Measurements from ENCODE around the gene KRT86.
"Not testable (repeated sequence)": the region's sequence is repeated elsewhere in the genome, so short reads cannot be mapped to it uniquely, and the experiment has no call there.

The KRT86 gene

DNA sequence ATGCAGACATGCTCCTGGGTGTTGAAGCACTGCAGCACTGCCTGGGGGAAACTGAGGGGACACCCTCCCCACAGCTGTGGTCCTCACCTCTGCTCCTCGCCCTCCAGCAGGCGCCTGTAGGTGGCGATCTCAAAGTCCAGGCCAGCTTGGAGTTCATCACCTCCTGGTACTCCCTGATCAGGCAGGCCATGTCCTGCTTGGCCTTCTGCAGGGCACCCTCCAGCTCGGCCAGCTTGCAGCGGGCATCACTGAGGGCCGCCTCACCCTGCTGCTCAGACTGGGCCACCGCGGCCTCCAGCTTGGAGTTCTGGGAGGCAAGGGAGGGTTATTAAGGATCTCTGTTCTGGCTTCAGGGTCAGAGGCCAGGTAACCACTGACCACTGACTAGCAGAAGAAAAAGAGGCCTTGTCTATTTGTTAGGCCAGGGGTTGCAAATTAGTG is 22.2 kb upstream of the KRT86 start:
- peak; percentile 54 for DNase-seq

DNA sequence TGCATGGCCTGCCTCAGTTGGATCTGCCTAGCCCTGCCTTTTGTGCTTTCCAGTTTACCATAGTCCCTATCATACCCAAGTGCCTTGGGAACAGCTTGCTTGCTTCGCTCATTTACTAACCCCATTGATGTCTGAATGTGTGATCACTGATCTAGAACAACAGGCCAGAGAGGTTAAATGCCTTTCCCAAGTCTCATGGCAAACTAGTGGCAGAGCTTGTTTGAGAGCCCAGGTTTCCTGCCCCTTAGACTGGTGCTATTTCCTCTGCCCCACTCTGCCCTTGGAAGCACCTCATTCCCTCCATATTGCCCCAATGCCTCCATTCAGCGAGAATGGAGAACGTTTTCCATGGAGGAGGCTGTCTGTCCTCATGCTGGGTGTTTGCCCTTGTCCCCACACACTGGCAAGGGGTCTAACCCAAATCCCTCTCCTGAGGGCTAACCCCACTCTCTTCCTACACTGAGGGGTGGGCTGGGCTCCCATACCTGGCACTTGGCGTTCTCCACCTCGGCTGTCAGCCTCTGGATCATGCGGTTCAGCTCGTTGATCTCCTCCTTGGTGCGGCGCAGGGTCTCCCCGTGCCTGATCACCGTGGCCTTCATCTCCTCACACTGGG is 21.6 kb upstream of the KRT86 start:
- DNase-seq: no peak

DNA sequence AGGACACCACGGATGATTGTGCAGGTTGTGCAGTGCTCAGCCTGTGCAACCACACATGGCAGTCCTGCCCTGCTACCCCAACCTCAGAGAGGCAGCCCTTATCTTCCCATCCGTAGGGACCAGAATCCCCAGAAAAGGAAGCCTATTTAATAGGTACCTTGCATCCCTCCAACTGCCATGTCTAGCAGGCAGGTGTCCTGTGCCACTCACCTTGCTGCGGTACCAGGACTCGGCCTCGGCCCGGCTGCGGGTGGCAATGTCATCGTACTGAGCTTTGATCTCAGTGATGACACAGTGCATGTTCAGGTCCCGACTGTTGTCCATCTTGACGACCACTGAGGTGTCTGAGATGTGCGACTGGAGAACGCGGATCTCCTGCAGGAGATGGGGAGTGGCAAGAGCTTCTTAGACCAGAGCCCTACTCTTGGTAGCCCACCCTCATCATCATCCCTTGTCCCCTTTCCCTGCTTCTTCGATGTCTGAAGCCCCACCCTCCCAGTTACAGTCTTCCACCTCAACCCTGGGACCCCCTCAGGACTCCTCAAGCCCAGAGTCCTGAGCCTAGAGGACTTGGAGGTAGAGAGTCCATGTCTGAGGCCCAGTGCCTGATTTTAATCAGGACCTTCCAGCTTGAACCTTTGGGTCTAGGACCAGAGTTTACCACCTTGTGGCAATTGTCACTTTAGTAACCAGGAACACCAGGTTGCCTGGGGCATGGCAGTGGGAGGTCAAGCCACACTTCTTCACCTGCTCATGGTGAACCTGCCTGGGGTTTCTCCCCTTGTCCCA is 20.9 kb upstream of the KRT86 start:
- DNase-seq: no peak

DNA sequence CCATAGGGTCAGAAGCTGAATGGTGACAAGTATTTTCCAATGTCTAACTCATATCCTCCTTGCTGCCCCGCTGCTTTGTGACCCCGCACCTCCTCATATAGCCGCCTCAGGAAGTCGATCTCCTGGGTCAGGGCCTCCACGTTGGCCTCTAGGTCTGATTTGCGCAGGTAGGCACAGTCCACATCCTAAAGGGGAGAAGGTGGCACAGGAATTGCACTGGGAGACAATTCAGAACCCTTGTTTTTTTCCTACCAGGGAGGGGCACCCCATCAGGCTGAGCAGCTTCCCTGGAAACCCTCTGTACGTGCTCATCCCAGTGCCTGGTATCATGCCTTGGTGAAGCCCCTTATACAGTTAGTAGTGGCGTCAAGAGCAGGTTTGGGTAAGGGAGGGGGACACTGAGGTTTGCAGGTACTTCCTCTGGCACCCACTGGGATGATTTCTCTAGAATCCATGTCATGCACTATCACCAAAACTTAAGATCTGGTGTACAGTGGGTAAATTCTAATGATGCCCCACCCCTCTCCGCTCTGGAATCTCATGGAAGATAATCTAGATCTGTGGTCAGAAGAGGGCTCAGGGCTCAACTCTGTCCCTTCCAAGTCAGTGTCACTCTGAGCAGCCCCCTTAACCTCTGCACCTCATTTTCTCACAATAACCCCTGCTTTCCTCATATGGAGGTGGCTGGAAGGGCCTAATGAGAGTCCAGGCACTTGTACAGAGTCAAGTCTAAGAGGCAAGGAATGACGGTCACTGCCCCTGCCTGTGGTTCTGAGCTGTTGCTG is 20.1 kb upstream of the KRT86 start:
- DNase-seq: no peak

DNA sequence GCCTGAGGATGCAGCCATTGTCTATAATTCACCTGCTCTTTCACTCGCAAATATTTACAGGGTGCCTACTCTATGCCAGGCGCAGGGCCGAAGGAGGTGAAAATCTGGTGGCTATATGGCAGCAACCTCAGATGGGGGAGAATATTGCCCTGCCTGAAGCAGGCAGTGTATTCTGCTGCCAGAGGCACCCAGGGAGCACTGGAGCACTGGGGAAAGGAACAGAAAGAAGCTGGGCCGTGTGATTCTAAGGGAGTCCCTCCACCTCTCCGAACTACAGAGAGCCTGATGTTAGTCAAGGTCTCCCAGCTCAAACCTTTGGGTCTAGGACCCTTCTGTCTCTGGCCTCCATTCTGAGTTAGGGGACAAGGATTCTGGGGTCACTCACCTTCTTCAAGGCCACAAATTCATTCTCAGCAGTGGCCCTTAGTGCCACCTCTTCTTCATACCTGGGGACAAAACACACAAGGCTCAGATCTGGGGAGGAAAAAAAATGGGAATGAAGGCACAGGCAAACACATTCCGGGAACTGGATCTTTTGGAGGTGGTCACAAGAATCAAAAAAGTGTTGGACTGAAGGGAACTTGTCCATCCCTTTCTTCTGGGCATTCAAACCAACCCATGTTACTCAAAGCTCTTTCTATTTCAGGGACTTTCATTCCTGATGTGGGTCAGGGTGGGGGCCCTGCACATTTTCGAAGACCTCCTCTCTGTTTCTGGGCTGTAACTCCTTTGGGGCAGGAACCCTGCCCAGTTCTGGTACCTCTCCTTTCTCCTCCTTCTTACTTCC is 19.3 kb upstream of the KRT86 start:
- no peak for DNase-seq

DNA sequence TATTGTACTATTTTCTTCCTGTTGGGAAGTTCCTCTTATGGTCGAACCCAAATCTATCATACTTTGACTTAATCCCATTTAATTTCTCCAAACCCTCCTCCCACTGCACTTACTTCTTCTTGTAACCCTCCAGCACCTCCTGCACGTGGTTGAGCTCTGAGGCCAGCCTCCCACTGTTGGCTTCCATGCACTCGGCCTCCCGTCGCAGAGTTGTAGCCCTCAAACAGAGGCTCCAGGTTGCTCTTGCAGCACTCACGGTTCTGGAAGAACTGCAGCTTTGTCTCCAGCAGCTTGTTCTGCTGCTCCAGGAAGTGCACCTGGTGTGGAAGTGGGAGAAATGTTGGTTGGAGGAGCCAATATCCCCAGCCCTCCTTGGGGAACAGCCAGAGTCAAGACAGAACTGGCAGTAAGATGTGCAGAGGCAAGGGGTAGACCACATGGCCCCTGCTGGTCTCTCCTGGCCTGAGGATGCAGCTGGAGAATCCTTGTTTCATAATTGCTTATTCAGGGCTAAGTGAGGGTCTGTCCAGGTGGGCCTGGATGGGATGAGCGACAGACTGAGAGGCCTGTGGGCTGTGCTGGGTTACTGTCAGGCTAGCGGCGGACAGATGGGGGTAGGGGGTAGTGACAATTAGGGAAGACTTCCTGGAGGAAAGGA is 18.4 kb upstream of the KRT86 start:
- DNase-seq: no peak

DNA sequence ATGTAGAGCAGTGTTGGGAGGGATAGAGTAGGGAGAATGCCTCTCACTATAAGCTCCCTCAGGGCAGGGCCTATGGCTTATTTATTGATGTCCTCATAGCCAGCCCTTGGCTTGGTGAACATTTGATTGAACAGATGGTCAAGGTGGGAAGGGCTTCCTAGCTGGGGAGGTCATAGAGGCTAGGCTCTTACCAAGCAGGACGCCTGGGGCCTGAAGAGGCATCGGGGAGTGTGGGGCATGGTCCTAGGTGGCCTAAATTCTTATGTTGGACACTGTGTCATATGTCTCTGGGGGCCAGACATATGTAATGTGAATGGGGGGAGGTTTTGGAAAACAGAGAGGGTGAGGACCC is 17.9 kb upstream of the KRT86 start:
- no peak for DNase-seq

DNA sequence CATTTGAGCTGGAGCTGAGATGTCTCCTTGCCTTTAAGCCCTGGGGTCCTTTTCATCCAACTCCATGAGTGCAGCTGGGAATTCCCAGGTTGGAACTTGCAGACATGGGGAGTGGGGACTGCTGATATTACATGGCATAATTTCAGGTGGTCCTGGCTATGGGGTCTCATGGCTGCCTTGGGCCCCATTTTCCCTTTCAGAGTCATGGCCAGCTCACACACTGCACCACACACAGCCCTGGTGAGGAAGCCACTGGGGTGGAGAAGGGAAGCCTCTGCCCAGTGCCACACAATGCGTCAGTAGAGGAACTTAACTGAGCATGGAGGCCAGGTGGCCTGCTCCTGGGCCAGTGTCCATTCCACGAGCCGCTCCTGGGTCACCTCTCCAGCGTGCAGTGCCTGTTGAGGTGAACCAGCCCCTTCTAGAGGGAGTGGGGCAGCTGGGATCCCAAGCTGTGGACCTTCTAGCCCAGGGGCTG is 17.3 kb upstream of the KRT86 start:
- DNase-seq: no peak

DNA sequence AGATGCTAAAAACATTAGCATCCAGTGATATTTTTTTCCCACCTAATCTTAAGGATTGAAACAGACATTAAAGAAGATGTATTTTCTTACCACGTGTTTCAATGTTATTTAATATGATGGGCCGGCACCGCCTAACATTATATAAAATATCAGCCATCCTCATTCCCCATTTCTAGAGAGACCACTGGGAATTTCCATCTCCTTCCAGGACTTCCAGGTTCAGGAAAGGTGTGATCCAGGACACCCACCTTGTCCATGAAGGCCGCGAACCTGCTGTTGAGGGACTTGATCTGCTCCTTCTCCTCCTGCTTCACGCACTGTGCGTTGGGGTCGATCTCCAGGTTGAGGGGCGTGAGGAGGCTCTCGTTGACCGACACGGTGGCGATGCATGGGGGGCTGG is 16.5 kb upstream of the KRT86 start:
- not testable (repeated sequence) for DNase-seq

DNA sequence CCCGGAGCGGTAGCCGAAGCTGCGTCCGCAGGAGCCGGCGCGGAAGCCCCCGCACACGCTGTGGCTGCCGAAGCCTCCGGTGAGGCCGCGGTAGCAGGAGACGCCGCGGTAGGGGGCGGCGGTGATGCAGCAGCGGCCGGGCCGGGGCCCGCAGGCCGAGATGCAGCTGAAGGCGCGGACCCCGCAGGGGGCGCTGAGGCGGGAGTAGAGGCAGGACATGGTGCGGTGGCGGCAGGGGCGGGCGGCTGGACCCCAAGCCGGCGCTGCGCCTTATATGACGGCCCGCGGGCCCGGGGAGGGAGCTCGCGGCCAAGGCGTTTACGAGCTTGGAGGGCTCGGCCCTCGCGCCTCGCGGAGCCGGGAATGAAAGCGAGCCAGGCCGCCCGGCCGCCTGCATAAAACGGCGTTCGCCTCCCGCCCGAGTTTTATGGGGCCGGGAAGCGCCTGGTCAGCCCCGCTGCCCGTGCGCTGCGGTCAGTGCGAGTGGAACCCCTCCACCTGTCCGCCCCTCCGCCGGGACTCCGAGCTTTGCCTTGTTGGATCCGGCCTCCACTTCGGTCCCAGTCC is 16.0 kb upstream of the KRT86 start:
- DNase-seq: no peak

DNA sequence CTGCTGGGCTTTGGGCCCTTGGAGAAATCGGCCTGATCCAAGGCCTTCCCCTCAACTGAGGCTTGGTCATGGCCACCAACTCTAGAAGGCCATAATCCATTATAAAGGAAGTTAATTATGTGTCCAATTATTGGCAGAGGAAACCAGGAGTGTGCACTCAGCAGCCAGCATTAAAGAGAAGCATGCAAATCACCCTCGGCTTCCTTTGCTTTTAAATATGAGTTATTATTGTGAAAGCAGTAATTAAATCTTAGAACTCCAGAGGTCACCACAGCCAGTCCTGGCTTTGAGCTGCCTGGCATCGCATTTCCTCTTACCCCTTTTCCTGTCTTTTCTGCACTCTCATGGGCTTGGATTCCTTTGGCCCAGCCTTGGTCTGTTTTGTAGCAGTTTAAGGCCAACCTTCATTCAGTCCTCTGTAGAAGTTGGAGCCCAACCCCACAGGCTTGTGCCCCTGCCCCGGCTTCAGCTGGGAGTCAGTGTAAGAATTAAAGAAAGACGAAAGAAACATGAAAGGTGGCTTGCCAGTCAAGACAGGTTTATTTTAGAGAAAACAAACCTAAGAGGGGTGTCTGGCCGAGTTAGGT is 14.7 kb upstream of the KRT86 start:
- DNase-seq: no peak

DNA sequence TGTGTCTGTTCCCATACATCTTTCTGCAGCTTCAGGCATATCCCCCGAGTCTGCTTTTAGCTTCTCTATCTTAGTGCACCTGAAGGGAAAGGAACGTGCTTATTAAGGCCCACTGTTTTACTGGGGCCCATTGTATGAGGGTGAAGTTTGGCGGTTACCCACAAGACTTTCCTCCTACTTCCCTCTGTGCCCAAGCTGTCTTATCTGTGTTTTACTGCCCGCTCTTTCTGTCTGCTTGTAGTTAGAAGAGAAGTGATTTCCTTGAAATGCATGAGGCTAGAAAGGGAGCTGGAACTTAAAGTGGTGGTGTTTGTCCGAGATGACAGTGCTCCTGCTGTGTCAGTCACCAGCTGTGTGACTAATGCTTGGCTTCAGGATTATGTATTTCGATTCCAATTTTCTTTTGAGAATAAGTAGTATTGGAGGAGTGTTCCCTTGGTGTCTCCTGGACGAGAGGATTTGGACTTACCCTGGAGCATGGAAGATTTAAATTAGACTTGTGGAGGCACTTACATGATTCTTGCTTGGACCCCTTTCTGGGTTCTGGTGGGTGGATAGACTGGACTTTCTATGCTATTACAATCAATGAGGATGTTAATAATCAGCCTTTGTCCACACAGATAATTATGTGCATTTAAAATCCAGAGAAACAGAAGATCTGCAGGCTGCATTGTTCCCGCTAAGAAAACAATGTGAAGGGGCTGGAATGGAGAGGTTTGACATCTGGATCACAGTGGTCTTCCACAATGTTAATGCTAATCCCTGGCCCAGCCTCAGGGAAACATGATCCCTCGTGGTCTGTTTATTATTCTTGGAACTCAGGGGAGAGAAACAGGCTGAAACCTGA is 13.9 kb upstream of the KRT86 start:
- DNase-seq: no peak

DNA sequence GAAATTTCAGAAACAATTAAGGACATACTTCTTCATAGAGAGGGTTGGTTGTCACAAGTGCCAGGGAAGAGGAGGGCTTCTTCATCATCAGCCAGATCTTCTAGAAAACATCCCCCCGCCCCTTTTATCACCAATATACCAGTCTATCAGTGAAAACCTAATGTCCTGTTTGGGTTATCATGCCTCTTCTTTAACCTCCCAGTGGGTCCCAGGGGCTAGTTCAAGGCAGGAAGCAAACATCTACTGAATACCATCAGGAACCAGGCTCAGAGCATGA is 13.3 kb upstream of the KRT86 start:
- no peak for DNase-seq

DNA sequence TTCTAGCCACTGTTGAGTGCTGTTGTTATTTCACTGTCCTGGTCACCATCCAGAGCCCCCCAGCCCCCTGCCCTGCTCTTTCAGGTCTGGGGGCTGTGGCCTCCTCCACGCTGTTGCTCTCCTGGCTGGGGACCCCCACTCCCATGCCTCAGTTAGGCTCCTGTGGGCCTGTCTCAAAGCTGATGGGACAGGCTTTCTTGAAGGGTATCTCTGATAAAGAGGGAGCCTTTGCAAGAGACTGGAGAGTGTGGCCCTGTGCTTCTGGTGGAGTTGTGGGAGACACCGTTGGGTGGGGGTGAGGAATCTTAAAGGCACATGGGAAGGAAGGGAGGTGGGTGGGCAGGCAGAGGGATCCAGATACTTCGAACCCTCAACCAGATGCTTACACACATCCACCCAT is 12.2 kb upstream of the KRT86 start:
- no peak for DNase-seq

DNA sequence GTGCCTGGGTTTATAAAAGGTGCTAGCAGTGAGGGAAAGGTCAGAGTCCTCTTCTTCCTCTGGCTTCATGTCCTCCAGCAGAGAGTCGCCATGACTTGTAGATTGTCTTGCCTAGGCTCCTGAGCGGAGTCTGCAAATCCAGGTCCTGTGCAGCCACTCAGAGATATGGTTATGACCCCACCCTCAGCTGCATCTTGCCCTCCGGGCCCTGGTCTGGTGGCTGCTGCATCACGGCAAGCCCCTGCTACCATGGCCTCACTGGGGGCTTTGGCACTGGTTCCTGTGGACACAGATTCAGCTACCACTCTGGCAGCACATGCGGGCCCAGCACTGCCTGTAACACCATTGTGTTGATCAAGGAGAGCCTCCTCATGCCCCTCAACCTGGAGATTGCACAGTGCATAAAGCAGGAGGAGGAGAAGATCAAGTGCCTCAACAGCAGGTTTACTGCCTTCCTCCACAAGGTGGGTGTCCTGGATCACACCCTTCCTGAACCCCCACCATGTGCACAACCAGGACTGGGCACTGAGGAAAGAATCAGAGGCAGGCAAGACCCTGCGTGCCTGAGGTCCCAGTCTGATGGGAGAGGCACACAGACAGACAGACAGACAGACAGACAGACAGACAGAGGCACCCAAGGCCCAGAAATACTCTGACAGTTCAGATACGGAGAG is 10.5 kb upstream of the KRT86 start:
- no peak for DNase-seq

DNA sequence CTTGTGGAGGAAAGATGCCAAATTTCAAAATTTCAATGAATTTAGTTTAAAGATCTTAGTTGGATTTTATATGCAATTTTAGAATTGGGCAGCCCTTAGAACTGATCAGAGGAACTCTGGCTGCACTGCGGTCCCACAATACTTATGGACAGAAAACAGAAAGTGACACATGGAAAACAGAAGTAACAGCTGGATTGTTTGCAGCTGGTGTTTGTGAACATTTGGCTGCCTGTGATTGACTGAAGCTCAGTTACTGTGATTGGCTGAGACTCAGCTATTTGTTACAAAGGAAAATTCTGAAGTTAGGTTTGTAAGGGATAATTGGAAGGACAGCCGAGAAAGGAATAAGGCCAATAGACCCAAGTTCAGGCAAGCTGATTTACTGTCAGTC is 10.0 kb upstream of the KRT86 start:
- DNase-seq: no peak

DNA sequence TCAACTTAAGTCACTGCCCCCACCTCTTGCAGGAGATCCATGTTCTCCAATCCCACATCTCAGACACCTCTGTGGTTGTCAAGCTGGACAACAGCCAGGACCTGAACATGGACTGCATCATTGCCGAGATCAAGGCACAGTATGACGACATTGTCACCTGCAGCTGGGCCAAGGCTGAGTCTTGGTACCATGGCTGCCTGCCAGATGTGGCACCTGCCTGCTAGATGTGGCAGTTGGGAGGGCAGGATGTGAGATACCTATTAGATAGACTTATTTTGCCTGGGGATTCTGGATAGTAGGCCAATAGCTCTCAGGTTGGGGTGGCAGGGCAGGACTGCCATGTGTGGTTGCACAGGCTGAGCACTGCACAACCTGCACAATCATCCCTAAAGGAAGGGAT is 7.9 kb upstream of the KRT86 start:
- DNase-seq: peak; percentile 82

DNA sequence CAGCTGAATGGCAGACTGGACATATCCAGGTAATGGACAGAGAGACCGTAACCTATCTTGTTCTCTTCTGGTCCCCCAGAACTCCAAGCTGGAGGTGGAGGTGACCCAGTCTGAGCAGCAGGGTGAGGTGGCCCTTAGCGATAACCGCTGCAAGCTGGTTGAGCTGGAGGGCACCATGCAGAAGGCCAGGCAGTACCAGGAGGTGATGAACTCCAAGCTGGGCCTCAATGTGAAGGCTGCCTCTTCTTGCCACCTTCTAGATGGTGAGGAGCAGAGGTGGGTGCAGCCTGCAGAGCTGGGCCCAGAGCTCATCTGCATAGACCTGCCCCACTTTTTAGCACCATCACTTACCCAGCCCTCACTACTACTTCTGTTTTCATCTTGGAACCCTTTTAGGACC is 7.2 kb upstream of the KRT86 start:
- DNase-seq: no peak

DNA sequence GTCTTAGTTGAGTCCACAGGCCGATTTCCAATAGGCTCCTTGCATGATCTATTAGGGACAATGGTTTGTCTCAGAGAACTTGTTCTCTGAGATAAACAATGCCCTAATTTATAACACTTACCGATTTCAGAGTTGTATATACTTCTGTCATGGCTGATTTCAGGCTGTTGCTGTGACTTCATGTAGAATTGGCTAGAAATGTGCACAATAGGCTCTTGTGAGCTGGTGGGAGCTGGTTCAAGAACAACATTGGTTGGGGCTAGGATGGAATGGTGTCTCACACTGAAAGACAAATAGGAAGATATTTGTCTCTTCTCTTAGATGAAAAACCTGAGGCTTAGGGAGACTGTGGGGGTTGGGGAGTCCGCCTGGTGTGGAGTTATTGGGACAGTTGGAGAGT is 6.7 kb upstream of the KRT86 start:
- no peak for DNase-seq

DNA sequence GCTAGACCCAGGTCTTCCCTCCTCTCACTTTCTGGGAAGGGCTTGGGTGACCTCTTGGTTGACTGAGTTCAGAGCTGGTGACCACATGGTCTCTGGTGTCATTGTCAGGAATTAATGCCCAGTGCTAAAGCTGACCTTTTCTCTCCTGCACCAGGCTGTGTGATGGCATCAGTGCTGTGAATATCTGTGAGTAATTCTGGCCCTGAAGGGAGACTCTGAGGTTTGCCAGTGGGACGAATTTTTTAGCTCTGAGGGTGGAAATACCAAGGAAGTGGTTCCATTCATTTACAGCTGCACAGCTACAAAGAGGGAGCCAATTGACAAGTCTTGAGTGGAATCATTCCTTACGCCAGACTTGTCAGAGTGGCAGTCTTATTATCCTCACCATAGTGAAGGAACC is 6.2 kb upstream of the KRT86 start:
- no peak for DNase-seq

Data from DMS53 (cell line).